Upper lobe of left lung (tissue), 4 donors: ENCODE data around the gene EIF2B4.

Source experiments
- POLR2A ChIP-seq, 4 donors: fragments of 450-650 bp; IDR thresholded peaks; one replicate each; pipeline ENCODE4 v1.5.1; 2016 to 2017; ENCODE audit warnings: antibody characterized with exemption in 4 of 4, mild to moderate bottlenecking in 2 of 4
- POLR2AphosphoS5 ChIP-seq, 2 donors: sonication (generic); formaldehyde crosslinking; IDR thresholded peaks; one replicate each; pipeline ENCODE4 v1.5.1; 2017; ENCODE audit warnings: antibody characterized with exemption in 2 of 2
- TF ChIP-seq, protein P1 (sequence below), 6 experiments: fragments of 450-650 bp in 4 of 6; fragments of 200-600 bp in 2 of 6; sonication (generic) in 2 of 6; IDR thresholded peaks; one replicate each; pipeline ENCODE4 v1.5.1; 2016 to 2019; ENCODE audit warnings: antibody characterized with exemption in 6 of 6

DNA sequence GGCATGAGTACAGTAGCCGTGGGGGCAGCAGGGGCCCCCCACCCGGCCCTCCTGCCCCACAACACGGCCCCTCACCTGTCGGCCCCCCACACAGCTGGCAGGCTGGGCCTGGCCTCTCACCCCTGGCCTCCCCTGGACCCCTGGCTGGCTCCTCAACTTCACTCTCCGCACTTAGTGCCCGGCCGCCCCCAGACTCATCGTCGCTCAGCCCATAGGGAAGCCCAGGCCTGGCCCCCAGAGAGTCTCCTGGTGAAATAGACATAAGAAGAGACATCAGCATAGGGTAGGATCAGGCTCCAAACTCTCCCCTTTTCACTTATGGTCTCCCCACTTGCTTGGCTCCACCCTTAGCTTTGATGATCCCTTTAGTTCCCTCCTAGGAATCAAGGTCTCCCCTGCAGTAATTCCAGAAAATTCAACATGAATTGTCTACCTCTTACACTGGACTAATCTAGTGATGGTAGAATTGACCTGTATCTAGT is 8.7 kb upstream of the EIF2B4 start:
- TF ChIP-seq, protein P1, sequence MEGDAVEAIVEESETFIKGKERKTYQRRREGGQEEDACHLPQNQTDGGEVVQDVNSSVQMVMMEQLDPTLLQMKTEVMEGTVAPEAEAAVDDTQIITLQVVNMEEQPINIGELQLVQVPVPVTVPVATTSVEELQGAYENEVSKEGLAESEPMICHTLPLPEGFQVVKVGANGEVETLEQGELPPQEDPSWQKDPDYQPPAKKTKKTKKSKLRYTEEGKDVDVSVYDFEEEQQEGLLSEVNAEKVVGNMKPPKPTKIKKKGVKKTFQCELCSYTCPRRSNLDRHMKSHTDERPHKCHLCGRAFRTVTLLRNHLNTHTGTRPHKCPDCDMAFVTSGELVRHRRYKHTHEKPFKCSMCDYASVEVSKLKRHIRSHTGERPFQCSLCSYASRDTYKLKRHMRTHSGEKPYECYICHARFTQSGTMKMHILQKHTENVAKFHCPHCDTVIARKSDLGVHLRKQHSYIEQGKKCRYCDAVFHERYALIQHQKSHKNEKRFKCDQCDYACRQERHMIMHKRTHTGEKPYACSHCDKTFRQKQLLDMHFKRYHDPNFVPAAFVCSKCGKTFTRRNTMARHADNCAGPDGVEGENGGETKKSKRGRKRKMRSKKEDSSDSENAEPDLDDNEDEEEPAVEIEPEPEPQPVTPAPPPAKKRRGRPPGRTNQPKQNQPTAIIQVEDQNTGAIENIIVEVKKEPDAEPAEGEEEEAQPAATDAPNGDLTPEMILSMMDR (IDR thresholded peaks at IDR 0.05): no peak
- TF ChIP-seq POLR2A (IDR thresholded peaks at IDR 0.05) (no peak), POLR2AphosphoS5 (IDR thresholded peaks at IDR 0.05) (no peak)
